ENCODE data around the gene ASAH2.
"Not testable (repeated sequence)": the region's sequence is repeated elsewhere in the genome, so short reads cannot be mapped to it uniquely, and the experiment has no call there.

ASAH2 gene

GRCh38 chr10:50254479-50254878 is 3.2 kb upstream of the ASAH2 start:
- no peak overlapping the region for H3K4me3 ChIP-seq (ENCODE audit: low read depth, low read length)
- no peak for DNase-seq (ENCODE audit: low read depth, low spot score)
- in situ Hi-C loops (cut with HindIII; ENCODE audit: low sequenced_read_pairs): no loop called here
- TF ChIP-seq, protein P1, sequence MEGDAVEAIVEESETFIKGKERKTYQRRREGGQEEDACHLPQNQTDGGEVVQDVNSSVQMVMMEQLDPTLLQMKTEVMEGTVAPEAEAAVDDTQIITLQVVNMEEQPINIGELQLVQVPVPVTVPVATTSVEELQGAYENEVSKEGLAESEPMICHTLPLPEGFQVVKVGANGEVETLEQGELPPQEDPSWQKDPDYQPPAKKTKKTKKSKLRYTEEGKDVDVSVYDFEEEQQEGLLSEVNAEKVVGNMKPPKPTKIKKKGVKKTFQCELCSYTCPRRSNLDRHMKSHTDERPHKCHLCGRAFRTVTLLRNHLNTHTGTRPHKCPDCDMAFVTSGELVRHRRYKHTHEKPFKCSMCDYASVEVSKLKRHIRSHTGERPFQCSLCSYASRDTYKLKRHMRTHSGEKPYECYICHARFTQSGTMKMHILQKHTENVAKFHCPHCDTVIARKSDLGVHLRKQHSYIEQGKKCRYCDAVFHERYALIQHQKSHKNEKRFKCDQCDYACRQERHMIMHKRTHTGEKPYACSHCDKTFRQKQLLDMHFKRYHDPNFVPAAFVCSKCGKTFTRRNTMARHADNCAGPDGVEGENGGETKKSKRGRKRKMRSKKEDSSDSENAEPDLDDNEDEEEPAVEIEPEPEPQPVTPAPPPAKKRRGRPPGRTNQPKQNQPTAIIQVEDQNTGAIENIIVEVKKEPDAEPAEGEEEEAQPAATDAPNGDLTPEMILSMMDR (IDR thresholded peaks at IDR 0.05; ENCODE audit: low read depth, low read length): no peak

GRCh38 chr10:50250096-50250854 is 1.0 kb downstream of the ASAH2 start:
- in situ Hi-C loops (cut with HindIII; ENCODE audit: low sequenced_read_pairs): no loop called here
- TF ChIP-seq, protein P1 (IDR thresholded peaks at IDR 0.05; ENCODE audit: low read depth, low read length): no peak
- DNase-seq (ENCODE audit: low read depth, low spot score): no peak
- no peak overlapping the region for H3K4me3 ChIP-seq (ENCODE audit: low read depth, low read length)

DNA sequence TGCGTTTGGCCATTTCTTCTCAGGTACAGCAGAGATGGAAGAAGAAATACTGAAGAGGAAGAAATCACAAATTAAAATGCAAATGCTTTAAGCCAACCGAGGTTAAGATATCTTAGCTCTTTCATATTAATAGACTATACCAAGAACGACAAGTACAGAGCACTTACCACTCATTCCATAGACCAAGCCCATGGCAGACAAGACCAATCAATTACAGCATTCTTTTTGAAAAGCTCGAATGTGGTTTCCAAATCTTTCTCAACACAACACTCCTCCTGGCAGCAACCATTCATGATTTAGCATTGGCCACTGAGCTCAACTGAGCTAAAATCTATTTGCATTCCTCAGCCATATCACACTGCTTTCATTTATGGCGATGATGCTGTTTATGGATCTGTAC is 2.7 kb downstream of the ASAH2 start:
- in situ Hi-C loops (cut with HindIII; ENCODE audit: low sequenced_read_pairs): no loop called here
- no peak for DNase-seq (ENCODE audit: low read depth, low spot score)
- H3K4me3 ChIP-seq (ENCODE audit: low read depth, low read length): no peak overlapping the region
- TF ChIP-seq, protein P1 (IDR thresholded peaks at IDR 0.05; ENCODE audit: low read depth, low read length): no peak

GRCh38 chr10:50248062-50248461 is 3.3 kb downstream of the ASAH2 start:
- TF ChIP-seq, protein P1 (IDR thresholded peaks at IDR 0.05; ENCODE audit: low read depth, low read length): no peak
- no peak for DNase-seq (ENCODE audit: low read depth, low spot score)
- H3K4me3 ChIP-seq (ENCODE audit: low read depth, low read length): no peak overlapping the region
- in situ Hi-C loops (cut with HindIII; ENCODE audit: low sequenced_read_pairs): no loop called here

DNA sequence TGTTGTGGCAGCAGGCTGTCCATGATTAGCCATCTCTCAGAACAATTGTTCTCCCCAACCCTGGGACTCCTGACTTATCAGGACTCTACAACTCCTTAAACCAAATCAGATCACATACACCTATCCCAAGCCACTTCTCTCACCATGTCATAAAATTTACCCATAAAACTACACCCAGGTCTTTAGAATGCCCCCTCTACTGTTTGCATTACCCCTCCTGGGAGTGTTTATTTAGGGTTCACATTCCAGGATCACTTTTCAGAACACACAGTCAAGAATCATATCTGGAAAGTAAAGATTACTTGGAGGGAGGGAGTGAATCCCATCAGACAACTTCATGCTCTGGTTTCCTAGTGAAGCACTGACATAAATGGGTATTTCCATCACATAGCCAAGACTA is 7.1 kb downstream of the ASAH2 start:
- in situ Hi-C loops (cut with HindIII; ENCODE audit: low sequenced_read_pairs): no loop called here
- TF ChIP-seq, protein P1 (IDR thresholded peaks at IDR 0.05; ENCODE audit: low read depth, low read length): no peak
- DNase-seq (ENCODE audit: low read depth, low spot score): no peak
- H3K4me3 ChIP-seq (ENCODE audit: low read depth, low read length): no peak overlapping the region

GRCh38 chr10:50242777-50243176 is 8.5 kb downstream of the ASAH2 start:
- DNase-seq (ENCODE audit: low read depth, low spot score): no peak
- TF ChIP-seq, protein P1 (IDR thresholded peaks at IDR 0.05; ENCODE audit: low read depth, low read length): no peak
- H3K4me3 ChIP-seq (ENCODE audit: low read depth, low read length): no peak overlapping the region
- in situ Hi-C loops (cut with HindIII; ENCODE audit: low sequenced_read_pairs): no loop called here

DNA sequence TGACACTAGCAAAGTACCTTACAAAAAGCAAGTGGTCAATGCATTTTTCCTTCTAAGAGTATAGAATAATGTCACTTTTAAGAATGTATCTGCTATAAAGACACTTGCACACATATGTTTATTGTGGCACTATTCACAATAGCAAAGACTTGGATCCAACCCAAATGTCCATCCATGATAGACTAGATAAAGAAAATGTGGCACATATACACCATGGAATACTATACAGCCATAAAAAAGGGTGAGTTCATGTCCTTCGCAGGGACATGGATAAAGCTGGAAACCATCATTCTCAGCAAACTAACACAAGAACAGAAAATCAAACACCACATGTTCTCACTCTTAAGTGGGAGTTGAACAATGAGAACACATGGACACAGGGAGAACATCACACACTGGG is 9.8 kb downstream of the ASAH2 start:
- in situ Hi-C loops (cut with HindIII; ENCODE audit: low sequenced_read_pairs); H3K4me3 ChIP-seq (ENCODE audit: low read depth, low read length); DNase-seq (ENCODE audit: low read depth, low spot score): not testable (repeated sequence)

All from astrocyte of the spinal cord (primary cell).